HepG2 (cell line): ENCODE data around the gene MAP3K20. TPM values are rescaled to one million over a fixed set of nuclear protein-coding genes. Genes with fewer than 3 reads are reported as not detected.

Experiments
- ATAC-seq: fragments of 200-7000 bp; cut with Tn5 transposase; 3 replicates; pipeline ENCODE4 v1.9.1; 2020; ENCODE audit warnings: mild to moderate bottlenecking, moderate library complexity
- BruUV-seq: library from RNA; stranded (reverse); fragments of 400-500 nt; replicated peaks from 2 replicates; lab custom pipeline; 2021; lab: Mats Ljungman, UMichigan
- CTCF ChIA-PET: fragments of 300-600 bp; formaldehyde crosslinking; extraction: SDS; loops from one replicate; lab custom pipeline; 2021; ENCODE audit warnings: low total read pairs, inconsistent platforms, low intra/inter-chr PET ratio; lab: Yijun Ruan, JAX
- POLR2A ChIA-PET: fragments of 350-600 bp; sonication (Branson Sonifier 250); formaldehyde crosslinking; loops from one replicate; lab custom pipeline; 2020; ENCODE audit warnings: antibody characterized with exemption, inconsistent platforms; lab: Yijun Ruan, JAX
- DNase-seq: peaks from one replicate; pipeline ENCODE4 v3.0.0-alpha.2; 2015; ENCODE audit warnings: low spot score
- FAIRE-seq: peaks from 3 replicates; lab custom pipeline; 2011; peaks lifted over from hg19 to GRCh38; lab: Jason Lieb, UNC
- H2AFZ ChIP-seq: one replicate; pipeline ENCODE4 v1.6.1; 2011; ENCODE audit warnings: low read length, inconsistent platforms
- H3K27ac ChIP-seq: fragments of 300-600 bp; 3 replicates; pipeline ENCODE4 v1.8.0; 2011; ENCODE audit warnings: mixed run types, mild to moderate bottlenecking, mixed read lengths, low read length, inconsistent platforms; ENCODE audit not compliant: insufficient read depth; ENCODE audit errors: extremely low read length
- H3K27me3 ChIP-seq, 2 experiments: fragments of 200-600 bp in 1 of 2; 2 replicates in 1 of 2; 3 replicates in 1 of 2; pipeline versions ENCODE4 v1.6.0 to v1.8.0; 2011; ENCODE audit warnings: low read length in 2 of 2, mild to moderate bottlenecking in 2 of 2, moderate library complexity in 2 of 2, inconsistent platforms in 1 of 2; ENCODE audit not compliant: insufficient read depth in 2 of 2, control insufficient read depth in 1 of 2
- H3K36me3 ChIP-seq, 2 experiments: fragments of 200-600 bp in 1 of 2; replicated peaks in 1 of 2; 2 replicates in 1 of 2; 3 replicates in 1 of 2; pipeline versions ENCODE4 v1.5.1 to v1.8.0; 2011; ENCODE audit warnings: low read length in 2 of 2, inconsistent platforms in 1 of 2; ENCODE audit not compliant: insufficient read depth in 2 of 2, control insufficient read depth in 1 of 2
- H3K4me1 ChIP-seq: 2 replicates; pipeline ENCODE4 v1.5.1; 2012; ENCODE audit warnings: low read length, inconsistent platforms; ENCODE audit not compliant: insufficient read depth
- H3K4me2 ChIP-seq: 2 replicates; pipeline ENCODE4 v1.6.0; 2011; ENCODE audit warnings: low read depth, low read length, inconsistent platforms
- H3K4me3 ChIP-seq, 3 experiments: fragments of 200-600 bp in 1 of 3; sonication (generic), shearing (Covaris generic) in 1 of 3; replicated peaks in 1 of 3; 2 replicates each; pipeline ENCODE4 v1.5.1; 2011 to 2016; ENCODE audit warnings: low read length in 3 of 3, inconsistent platforms in 2 of 3, low read depth in 2 of 3, mild to moderate bottlenecking in 2 of 3, control low read depth in 1 of 3, mixed read lengths in 1 of 3; ENCODE audit not compliant: insufficient read depth in 1 of 3
- H3K79me2 ChIP-seq: one replicate; pipeline ENCODE4 v1.6.1; 2011; ENCODE audit warnings: low read length, inconsistent platforms; ENCODE audit not compliant: insufficient read depth
- H3K9ac ChIP-seq: 2 replicates; pipeline ENCODE4 v1.6.0; 2011; ENCODE audit warnings: mild to moderate bottlenecking, low read depth, low read length, inconsistent platforms; ENCODE audit not compliant: insufficient read depth
- H3K9me3 ChIP-seq: 2 replicates; pipeline ENCODE4 v1.5.1; 2012; ENCODE audit warnings: mild to moderate bottlenecking, low read length
- H4K20me1 ChIP-seq: 2 replicates; pipeline ENCODE4 v1.6.0; 2011; ENCODE audit warnings: inconsistent platforms, mild to moderate bottlenecking, low read length, moderate library complexity; ENCODE audit not compliant: insufficient read depth
- SMAD3 ChIP-seq: sonication (generic); formaldehyde crosslinking; IDR thresholded peaks from 2 replicates; pipeline ENCODE4 v1.4.0; 2020; ENCODE audit warnings: missing genetic modification reagents
- ZNF143 ChIP-seq: sonication (generic); formaldehyde crosslinking; IDR thresholded peaks from 2 replicates; pipeline ENCODE4 v1.4.0; 2020; ENCODE audit warnings: missing genetic modification reagents
- ZNF207 ChIP-seq: fragments of 450-650 bp; IDR thresholded peaks from 2 replicates; pipeline ENCODE4 v1.6.1; 2016; ENCODE audit warnings: antibody characterized with exemption, borderline replicate concordance
- WGBS: methylation state at CpG from one replicate; pipeline ENCODE4 v1.1.6; 2017; ENCODE audit warnings: low lambda C conversion rate; 5-methylcytosine and 5-hydroxymethylcytosine counted together
- in situ Hi-C: cut with HindIII; loops from 2 replicates; pipeline ENCODE4 v1.10.0; 2017; ENCODE audit warnings: low pct_unique_long_range_greater_than_20kb; ENCODE audit not compliant: extremely low pct_ligation_motif_present
- intact Hi-C: fragments of 100-400 bp; cut with micrococcal nuclease; formaldehyde crosslinking; loops from one replicate; pipeline ENCODE4 v1.10.0; 2022; ENCODE audit not compliant: unreplicated experiment
- polyA plus RNA-seq, 8 experiments: library from polyadenylated mRNA; depleted of rRNA in 3 of 8; stranded (reverse) in 7 of 8; unstranded in 1 of 8; fragments of >200 nt; fragmentation: Illumina TruSeq in 4 of 8; extraction: Trizol in 4 of 8; gene quantifications; 2 replicates each; pipeline versions ENCODE4 v1.2.1 to v1.2.3, GENCODE V29; 2011 to 2016; ENCODE audit warnings: low read depth in 4 of 8, missing spikeins in 1 of 8, mixed read lengths in 1 of 8; ENCODE audit not compliant: insufficient read depth in 1 of 8
- total RNA-seq, 5 experiments: library from RNA; depleted of rRNA; stranded (reverse); fragments of >200 nt; fragmentation: Illumina TruSeq; extraction: Trizol; gene quantifications; 2 replicates each; pipeline ENCODE4 v1.2.3, GENCODE V29; 2016; ENCODE audit warnings: low read depth in 1 of 5
- TF ChIP-seq, protein P1 (sequence below): sonication (generic); formaldehyde crosslinking; IDR thresholded peaks from 2 replicates; pipeline ENCODE4 v1.4.0; 2020; ENCODE audit warnings: missing genetic modification reagents, borderline replicate concordance

The MAP3K20 gene
- total and polyA plus RNA-seq, 2 of the 13 experiments (the other 11 are each of a cell fraction or from before 2014, with no cell fraction given): 5.2 to 13.5 TPM

GRCh38 chr2:173213181-173213580 lies 137.5 kb downstream of the MAP3K20 start (continued):
- TF ChIP-seq, protein P1, sequence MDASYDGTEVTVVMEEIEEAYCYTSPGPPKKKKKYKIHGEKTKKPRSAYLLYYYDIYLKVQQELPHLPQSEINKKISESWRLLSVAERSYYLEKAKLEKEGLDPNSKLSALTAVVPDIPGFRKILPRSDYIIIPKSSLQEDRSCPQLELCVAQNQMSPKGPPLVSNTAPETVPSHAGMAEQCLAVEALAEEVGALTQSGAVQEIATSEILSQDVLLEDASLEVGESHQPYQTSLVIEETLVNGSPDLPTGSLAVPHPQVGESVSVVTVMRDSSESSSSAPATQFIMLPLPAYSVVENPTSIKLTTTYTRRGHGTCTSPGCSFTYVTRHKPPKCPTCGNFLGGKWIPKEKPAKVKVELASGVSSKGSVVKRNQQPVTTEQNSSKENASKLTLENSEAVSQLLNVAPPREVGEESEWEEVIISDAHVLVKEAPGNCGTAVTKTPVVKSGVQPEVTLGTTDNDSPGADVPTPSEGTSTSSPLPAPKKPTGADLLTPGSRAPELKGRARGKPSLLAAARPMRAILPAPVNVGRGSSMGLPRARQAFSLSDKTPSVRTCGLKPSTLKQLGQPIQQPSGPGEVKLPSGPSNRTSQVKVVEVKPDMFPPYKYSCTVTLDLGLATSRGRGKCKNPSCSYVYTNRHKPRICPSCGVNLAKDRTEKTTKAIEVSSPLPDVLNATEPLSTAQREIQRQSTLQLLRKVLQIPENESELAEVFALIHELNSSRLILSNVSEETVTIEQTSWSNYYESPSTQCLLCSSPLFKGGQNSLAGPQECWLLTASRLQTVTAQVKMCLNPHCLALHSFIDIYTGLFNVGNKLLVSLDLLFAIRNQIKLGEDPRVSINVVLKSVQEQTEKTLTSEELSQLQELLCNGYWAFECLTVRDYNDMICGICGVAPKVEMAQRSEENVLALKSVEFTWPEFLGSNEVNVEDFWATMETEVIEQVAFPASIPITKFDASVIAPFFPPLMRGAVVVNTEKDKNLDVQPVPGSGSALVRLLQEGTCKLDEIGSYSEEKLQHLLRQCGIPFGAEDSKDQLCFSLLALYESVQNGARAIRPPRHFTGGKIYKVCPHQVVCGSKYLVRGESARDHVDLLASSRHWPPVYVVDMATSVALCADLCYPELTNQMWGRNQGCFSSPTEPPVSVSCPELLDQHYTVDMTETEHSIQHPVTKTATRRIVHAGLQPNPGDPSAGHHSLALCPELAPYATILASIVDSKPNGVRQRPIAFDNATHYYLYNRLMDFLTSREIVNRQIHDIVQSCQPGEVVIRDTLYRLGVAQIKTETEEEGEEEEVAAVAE: no peak
- TF ChIP-seq ZNF143 (CRISPR knock-in tag) (no peak), SMAD3 (CRISPR knock-in tag) (no peak)

DNA sequence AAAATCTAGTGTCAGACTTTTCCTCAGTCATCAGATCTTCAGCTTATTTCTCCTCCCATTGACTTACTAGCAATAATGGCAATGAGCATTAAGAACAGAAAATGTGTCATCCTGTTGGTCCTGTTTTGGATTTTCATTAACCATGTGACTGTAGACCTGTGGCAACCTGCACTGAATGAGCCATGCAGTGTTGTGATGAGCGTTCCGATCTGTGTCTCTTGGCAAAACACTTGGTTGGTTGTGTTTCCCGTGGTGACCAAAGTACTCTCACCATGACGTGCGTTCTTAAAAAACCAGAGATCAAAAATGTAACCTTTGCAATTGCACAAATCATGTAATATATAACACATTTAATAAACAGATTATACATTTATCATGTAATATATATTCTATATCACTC lies 138.6 kb downstream of the MAP3K20 start:
- ChIA-PET POLR2A (no interaction called here), CTCF (no interaction called here)
- DNase-seq: no peak
- no TSS peak for BruUV-seq
- no peak for ATAC-seq
- no peak overlapping the region for H2AFZ ChIP-seq
- H3K36me3 ChIP-seq: peaks cover 3 to 4% of the 10 kb centered on the region in 2 experiments; a peak in 2 of 5 replicates
- no peak for TF ChIP-seq ZNF207
- no peak overlapping the region for H3K9ac ChIP-seq
- H3K4me3 ChIP-seq: no peak overlapping the region
- H4K20me1 ChIP-seq: no peaks in the 10 kb centered on the region
- H3K4me1 ChIP-seq: peaks cover 11% of the 10 kb centered on the region
- H3K27me3 ChIP-seq: no peaks in the 10 kb centered on the region
- no peak overlapping the region for H3K27ac ChIP-seq
- WGBS: 98% methylated on average over 5 of the region's 5 CpGs
- H3K9me3 ChIP-seq: no peaks in the 10 kb centered on the region
- in situ Hi-C loops: loop anchor here (5.0 kb wide), 1 partner anchor 187 kb away; no protein-coding TSS in a partner anchor
- H3K79me2 ChIP-seq: no peaks in the 10 kb centered on the region
- H3K4me2 ChIP-seq: no peak overlapping the region
- intact Hi-C loops: loop anchor here (5.0 kb wide), 2 partner anchors 137 to 237 kb away; partner anchors contain the start of gene MAP3K20
- FAIRE-seq: no peak
